ENCODE measurements around the gene PCBD1. TPM values are rescaled to one million over a fixed set of nuclear protein-coding genes. Genes with fewer than 3 reads are reported as not detected.
"Not testable (repeated sequence)": the region's sequence is repeated elsewhere in the genome, so short reads cannot be mapped to it uniquely, and the experiment has no call there.

The PCBD1 gene
- total RNA-seq, 8 experiments from 2014 or later = 49.7 to 123 (median 71.9) TPM

DNA sequence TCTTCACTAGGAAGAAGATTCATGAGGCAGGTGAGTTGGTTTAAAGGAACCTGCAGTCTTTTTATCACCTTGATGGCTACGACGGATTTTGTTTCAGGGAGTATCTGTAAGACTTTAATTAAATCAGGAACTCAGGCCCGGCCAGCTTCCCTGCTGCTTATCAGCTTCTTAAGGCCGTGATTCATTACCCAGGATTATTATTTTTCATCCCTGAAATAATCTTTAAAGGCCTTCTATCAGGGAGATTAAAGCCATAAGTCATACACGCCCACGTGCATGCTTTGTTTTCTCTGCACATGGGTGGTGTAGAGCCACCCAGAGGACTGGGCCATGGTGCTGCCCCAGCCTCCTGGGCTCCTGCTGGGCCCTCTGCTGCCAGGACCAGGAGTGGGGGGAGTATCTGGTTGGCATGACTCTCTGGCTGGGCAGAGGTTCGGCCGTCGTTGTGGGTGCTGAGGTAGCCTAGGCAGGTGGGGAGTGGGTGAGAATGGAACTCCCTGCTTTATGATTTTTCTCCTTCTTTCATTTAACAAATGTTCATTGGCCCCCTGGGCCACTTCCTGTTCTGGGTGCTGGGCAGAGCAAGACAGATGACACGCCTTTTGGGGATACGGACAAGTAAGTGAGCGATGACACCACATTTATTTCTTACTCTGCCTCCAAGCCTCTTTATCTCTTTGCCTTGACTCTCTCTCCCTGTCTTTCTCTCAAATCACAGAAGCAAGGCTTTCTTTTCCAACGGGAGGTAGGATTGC is 39.0 kb upstream of the PCBD1 start:
- ATAC-seq (replicated peaks in 6 of 8) = peak in 3 of 8 experiments; percentile 7 to 18 (median 8)
- peaks cover 43 to 59% of the 10 kb centered on the region in 2 donors for H3K4me1 ChIP-seq (replicated peaks in 1 of 2)
- H3K4me3 ChIP-seq = no peak overlapping the region
- in situ Hi-C loops (cut with MboI; ENCODE audit: low pct_unique_long_range_greater_than_20kb in 2 of 9, low sequenced_read_pairs in 9 of 9, unreplicated experiment in 9 of 9) = loop anchor here in 4 of 9 experiments (10.0 to 25.0 kb wide), 2 partner anchors 285 to 287 kb away; partner anchors contain the start of gene UNC5B (in 4 of the 4)
- peak overlapping the region; percentile 11 to 16 for H3K27ac ChIP-seq
- 33 to 87% (median 74%) methylated on average over 1 to 12 of the region's 13 CpGs for WGBS, 10 experiments

DNA sequence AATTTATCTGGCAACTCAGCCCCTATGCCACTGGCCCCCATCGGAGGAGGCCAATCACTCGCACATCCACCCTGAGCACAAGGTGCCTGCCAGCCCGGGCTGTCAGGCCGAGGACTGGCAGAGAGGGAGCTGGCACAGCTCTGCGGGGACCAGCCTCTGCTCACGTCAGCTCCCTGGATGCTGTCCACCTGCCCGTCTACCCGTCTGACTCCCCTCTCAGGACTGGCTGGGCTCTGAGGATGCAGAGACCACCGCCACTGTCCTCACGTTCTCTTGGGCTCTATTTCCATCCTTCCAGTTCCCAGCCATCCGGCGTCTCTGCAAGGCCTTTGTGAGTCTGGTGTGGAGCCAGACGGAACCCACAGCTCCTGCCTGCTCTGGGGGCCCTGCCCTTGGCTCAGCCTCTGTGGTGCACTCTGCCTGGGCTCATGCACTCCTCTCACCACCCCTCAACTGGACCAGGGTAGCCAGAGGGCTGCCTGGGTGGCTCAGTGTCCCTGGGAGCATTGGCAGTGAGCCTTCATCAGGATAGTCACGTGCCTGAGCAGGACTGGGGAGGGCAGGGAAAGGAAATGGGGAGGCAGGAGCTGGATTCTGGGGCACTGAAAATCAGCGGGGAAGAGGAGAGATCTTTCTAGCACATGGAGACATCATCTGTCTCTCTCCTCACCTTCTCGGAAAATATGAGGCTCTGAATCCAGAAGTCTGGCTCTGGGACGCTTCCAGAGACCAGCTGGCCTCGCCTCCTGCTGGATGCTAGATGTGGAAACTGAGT is 38.0 kb upstream of the PCBD1 start:
- in situ Hi-C loops (cut with MboI; ENCODE audit: low pct_unique_long_range_greater_than_20kb in 2 of 9, low sequenced_read_pairs in 9 of 9, unreplicated experiment in 9 of 9) = loop anchor here in 4 of 9 experiments (10.0 to 25.0 kb wide), 2 partner anchors 286 to 288 kb away; partner anchors contain the start of gene UNC5B (in 4 of the 4)
- peak in 2 of 8 experiments; percentile 3 to 22 for ATAC-seq (replicated peaks in 6 of 8)
- peaks cover 35 to 49% of the 10 kb centered on the region in 2 donors for H3K4me1 ChIP-seq (replicated peaks in 1 of 2)
- H3K4me3 ChIP-seq = no peak overlapping the region
- H3K27ac ChIP-seq = no peak overlapping the region
- 70 to 100% (median 90%) methylated on average over 2 to 6 of the region's 18 CpGs; no CpG with 5 or more reads in 5 of the 10 experiments for WGBS, 10 experiments

DNA sequence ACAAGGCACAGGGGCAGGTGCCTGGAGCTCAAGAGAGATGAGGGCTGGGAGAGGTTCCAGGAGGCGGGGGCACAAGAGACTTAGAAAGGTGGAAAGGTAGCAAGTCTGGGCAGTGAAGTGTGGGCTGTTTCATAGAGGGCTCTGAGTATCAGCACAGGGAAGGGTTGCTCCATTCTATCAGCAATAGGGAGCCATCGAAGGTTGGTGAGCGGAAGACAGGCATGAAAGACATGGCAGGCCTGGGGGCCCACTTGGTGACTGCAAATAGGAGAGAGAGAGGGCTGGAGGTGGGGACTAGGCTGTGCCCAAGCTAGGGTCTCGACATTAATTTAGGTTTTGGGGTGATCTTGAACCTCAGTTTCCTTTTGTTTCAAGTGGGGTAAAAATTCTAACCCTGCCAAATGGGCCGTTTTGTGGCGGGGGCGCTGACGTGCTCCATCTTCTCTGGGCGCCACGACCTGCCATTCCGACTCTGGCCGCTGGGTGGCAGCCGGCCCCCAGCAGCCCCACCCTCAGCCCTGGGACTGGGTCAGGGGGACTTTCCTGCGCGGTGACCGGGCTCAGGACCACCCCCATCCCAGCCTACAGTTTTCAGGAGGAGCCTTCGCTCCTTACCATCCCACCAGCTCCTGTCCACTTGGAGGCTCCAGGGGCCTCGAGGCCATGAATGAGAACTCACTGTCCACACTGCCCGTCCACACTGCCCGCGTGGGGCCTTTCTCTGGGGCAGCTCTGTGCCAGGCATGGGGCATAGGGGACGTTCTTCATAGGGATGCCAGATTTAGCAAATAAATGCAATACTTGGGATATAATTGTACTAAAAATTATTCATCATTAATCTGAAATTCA is 37.2 kb upstream of the PCBD1 start:
- H3K27ac ChIP-seq = no peak overlapping the region
- in situ Hi-C loops (cut with MboI; ENCODE audit: low pct_unique_long_range_greater_than_20kb in 2 of 9, low sequenced_read_pairs in 9 of 9, unreplicated experiment in 9 of 9) = loop anchor here in 4 of 9 experiments (10.0 to 25.0 kb wide), 2 partner anchors 287 to 289 kb away; partner anchors contain the start of gene UNC5B (in 4 of the 4)
- 0 to 90% (median 28%) methylated on average over 1 to 19 of the region's 22 CpGs; no CpG with 5 or more reads in 5 of the 10 experiments for WGBS, 10 experiments
- H3K4me1 ChIP-seq (replicated peaks in 1 of 2) = peaks cover 35 to 48% of the 10 kb centered on the region in 2 donors
- no peak overlapping the region for H3K4me3 ChIP-seq
- ATAC-seq (replicated peaks in 6 of 8) = peak; percentile 61 to 95 (median 73)

DNA sequence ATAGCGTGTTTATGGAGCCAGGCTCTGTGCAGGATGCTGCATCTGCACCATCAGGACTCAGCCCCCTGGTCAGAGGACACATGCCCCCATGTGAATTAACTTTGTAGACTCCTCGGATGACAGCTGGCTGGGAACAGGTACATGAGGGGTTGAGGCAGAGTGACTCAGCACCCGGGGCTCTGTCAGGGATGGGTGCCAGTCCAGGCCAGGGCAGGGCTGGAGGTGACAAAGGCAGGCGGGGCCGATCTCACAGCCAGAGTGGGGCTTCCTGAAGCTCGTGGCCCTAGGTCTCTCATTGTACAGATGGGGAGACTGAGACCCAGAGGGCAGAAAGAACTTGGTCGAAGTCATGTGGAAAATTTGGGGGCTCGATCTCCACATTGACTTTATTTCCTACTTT is 35.3 kb upstream of the PCBD1 start:
- Histone ChIP-seq H3K4me3 (no peak overlapping the region), H3K27ac (no peak overlapping the region), H3K4me1 (replicated peaks in 1 of 2) (peaks cover 25 to 38% of the 10 kb centered on the region in 2 donors)
- ATAC-seq (replicated peaks in 6 of 8) = no peak
- in situ Hi-C loops (cut with MboI; ENCODE audit: low pct_unique_long_range_greater_than_20kb in 2 of 9, low sequenced_read_pairs in 9 of 9, unreplicated experiment in 9 of 9) = loop anchor here in 6 of 9 experiments (10.0 to 25.0 kb wide), 3 partner anchors 264 to 364 kb away; partner anchors contain the start of gene UNC5B (in 2 of the 6)
- 60 to 90% (median 78%) methylated on average over 2 to 5 of the region's 8 CpGs; no CpG with 5 or more reads in 5 of the 10 experiments for WGBS, 10 experiments

DNA sequence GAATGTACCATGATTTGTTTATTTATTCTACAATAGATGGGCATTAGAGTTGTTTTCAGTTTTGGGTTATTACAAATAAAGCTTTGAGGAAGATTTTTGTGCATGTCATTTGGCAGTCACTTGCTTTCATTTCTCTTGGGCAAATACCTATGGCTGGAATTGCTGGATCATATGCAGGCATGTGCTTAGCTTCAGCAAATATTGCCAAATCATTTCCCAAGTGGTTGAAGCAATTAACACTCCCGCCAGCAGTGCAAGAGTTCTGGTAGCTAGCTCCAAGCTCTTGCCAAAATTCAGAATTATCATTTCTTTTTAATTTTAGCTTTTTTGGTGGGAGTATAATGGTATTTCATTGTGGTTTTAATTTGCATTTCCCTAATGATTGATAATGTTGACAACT is 32.9 kb upstream of the PCBD1 start:
- WGBS, 10 experiments = 0 to 100% (median 60%) methylated on average over 1 of the region's 1 CpG; no CpG with 5 or more reads in 3 of the 10 experiments
- H3K4me3 ChIP-seq = no peak overlapping the region
- H3K4me1 ChIP-seq (replicated peaks in 1 of 2) = peaks cover 19 to 26% of the 10 kb centered on the region in 2 donors
- no peak overlapping the region for H3K27ac ChIP-seq
- ATAC-seq (replicated peaks in 6 of 8) = peak in 2 of 8 experiments; percentile 32 to 36
- in situ Hi-C loops (cut with MboI; ENCODE audit: low pct_unique_long_range_greater_than_20kb in 2 of 9, low sequenced_read_pairs in 9 of 9, unreplicated experiment in 9 of 9) = loop anchor here in 6 of 9 experiments (10.0 to 25.0 kb wide), 3 partner anchors 266 to 366 kb away; partner anchors contain the start of gene UNC5B (in 2 of the 6)

DNA sequence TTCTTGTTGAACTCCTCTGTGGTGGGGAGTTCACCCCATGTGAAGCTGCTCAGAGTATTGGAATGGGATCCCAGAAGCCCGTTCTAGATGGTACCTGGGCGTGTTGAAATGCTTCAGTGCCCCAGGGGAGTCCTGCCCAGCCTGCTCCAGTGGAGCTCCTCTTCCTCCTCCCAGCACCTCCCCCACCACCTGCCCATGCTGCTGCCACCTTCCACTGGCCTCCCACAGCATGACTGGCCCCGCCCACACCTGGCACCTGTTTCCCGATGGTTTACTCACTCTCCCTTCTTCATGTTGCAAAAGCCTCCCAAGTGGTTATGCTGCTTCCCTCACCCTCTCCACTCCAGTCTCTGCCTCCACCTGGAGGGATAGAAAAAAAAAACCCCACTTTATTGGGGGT is 32.2 kb upstream of the PCBD1 start:
- H3K4me3 ChIP-seq = no peak overlapping the region
- 44% methylated on average over 2 of the region's 4 CpGs; no CpG with 5 or more reads in 9 of the 10 experiments for WGBS, 10 experiments
- no peak for ATAC-seq (replicated peaks in 6 of 8)
- peaks cover 16 to 18% of the 10 kb centered on the region in 2 donors for H3K4me1 ChIP-seq (replicated peaks in 1 of 2)
- in situ Hi-C loops (cut with MboI; ENCODE audit: low pct_unique_long_range_greater_than_20kb in 2 of 9, low sequenced_read_pairs in 9 of 9, unreplicated experiment in 9 of 9) = loop anchor here in 6 of 9 experiments (10.0 to 25.0 kb wide), 3 partner anchors 267 to 367 kb away; partner anchors contain the start of gene UNC5B (in 2 of the 6)
- no peak overlapping the region for H3K27ac ChIP-seq

DNA sequence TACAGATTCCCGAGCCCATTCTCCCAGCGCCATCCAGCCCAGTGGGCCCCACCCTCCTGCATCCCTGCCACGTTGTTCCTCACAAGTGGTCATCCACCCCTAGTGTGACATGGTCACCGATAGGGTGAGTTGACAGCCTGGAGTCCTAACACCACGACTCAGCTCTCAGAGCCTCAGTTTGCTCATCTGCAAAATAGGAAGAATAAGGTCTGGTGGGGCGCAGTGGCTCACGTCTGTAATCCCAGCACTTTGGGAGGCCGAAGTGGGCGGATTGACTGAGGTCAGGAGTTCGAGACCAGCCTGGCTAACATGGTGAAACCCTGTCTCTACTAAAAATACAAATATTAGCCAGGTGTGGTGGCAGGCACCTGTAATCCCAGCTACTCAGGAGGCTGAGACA is 31.5 kb upstream of the PCBD1 start:
- in situ Hi-C loops (cut with MboI; ENCODE audit: low pct_unique_long_range_greater_than_20kb in 2 of 9, low sequenced_read_pairs in 9 of 9, unreplicated experiment in 9 of 9) = loop anchor here in 6 of 9 experiments (10.0 to 25.0 kb wide), 3 partner anchors 267 to 367 kb away; partner anchors contain the start of gene UNC5B (in 2 of the 6)
- WGBS, 10 experiments = 20 to 100% (median 80%) methylated on average over 1 to 5 of the region's 10 CpGs; no CpG with 5 or more reads in 7 of the 10 experiments

DNA sequence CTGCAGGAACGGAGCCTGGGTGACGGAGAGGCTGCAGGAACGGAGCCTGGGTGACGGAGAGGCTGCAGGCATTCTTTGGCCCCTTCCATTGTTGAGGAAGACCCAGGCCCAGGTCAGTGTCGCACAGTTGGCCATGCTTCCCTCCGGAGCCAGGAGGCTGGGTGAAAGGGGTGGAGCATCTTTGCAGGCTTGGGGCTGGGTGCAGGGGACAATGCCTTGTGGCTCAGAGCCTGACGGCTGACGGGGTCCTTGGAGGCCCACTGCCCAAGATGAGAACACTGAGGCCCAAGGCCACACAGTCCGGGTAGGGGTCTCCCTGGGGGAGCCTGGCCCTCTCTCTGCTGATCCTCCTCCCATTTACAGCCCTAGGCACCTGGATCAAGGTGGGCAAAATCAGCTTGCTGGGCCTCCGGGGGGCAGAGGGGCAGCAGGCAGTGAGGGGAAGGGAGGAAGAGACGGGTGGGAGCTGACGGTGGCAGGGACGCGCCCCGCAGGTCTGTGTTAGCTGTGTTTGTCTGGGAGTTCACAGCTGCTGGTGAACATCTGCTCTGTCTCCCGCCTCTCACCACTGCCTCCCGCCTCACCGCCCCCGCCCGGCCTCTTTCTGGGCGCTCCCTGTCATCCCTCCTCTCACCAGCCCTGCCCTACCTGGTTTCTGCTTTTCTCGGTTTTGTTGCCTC is 30.6 kb upstream of the PCBD1 start:
- H3K27ac ChIP-seq = no peak overlapping the region
- H3K4me1 ChIP-seq (replicated peaks in 1 of 2) = peaks cover 16 to 17% of the 10 kb centered on the region in 2 donors
- in situ Hi-C loops (cut with MboI; ENCODE audit: low pct_unique_long_range_greater_than_20kb in 2 of 9, low sequenced_read_pairs in 9 of 9, unreplicated experiment in 9 of 9) = loop anchor here in 4 of 9 experiments (25.0 kb wide), 2 partner anchors 268 to 368 kb away; no protein-coding TSS in a partner anchor
- peak; percentile 65 to 97 (median 80) for ATAC-seq (replicated peaks in 6 of 8)
- 0 to 20% methylated on average over 1 to 2 of the region's 22 CpGs; no CpG with 5 or more reads in 8 of the 10 experiments for WGBS, 10 experiments
- H3K4me3 ChIP-seq = no peak overlapping the region

More for the DNA sequence above, 31.5 kb upstream of the PCBD1 start:
- not testable (repeated sequence) for H3K4me3 ChIP-seq; H3K27ac ChIP-seq; ATAC-seq (replicated peaks in 6 of 8)
- peaks cover 16 to 17% of the 10 kb centered on the region in 2 donors for H3K4me1 ChIP-seq (replicated peaks in 1 of 2)

DNA sequence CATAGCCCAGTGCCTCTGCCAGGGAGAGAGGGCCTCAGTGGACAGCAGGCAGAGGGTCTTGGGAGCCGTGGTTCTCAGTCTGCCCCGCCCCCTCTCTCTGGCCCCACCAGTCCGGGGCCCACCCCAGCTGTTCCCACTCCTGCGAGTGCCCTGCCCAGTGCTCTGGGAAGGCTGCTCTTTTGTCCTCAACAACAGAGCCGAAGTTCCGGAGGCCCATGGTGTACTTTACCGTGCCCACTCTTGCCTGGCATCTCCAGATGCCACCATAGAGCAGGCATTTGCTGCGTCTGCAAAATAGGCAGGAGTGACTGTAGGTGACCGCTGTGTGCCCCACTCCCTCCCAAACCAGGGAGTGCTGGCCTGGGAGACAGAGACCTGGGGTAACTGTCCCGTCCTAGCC is 29.3 kb upstream of the PCBD1 start:
- peak in 5 of 8 experiments; percentile 28 to 48 (median 43) for ATAC-seq (replicated peaks in 6 of 8)
- H3K4me1 ChIP-seq (replicated peaks in 1 of 2) = peaks cover 16 to 17% of the 10 kb centered on the region in 2 donors
- WGBS, 10 experiments = 92% methylated on average over 2 of the region's 10 CpGs; no CpG with 5 or more reads in 9 of the 10 experiments
- no peak overlapping the region for H3K27ac ChIP-seq
- H3K4me3 ChIP-seq = no peak overlapping the region
- in situ Hi-C loops (cut with MboI; ENCODE audit: low pct_unique_long_range_greater_than_20kb in 2 of 9, low sequenced_read_pairs in 9 of 9, unreplicated experiment in 9 of 9) = loop anchor here in 4 of 9 experiments (25.0 kb wide), 2 partner anchors 270 to 370 kb away; no protein-coding TSS in a partner anchor

DNA sequence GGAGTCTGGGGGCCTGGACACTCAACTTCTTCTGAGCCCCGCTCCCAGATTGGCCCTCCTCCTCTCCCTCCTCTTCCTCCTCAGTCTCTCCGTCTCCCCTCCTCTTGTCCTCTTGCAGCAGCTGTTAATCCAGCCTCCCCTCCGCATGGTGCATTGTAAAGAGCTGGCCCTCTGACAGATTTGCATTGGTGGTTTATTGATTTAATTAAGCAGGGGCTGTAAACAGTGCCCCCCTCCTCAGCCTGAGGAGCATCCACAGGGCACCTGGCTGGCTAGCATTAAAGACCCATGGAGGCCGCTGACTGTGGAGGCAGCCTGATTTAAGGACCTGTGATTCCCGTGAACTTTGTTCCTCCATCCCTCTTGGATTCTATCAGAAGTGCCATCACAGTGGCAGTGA is 28.9 kb upstream of the PCBD1 start:
- peak in 5 of 8 experiments; percentile 5 to 42 (median 11) for ATAC-seq (replicated peaks in 6 of 8)
- 22 to 100% (median 43%) methylated on average over 1 to 3 of the region's 5 CpGs; no CpG with 5 or more reads in 4 of the 10 experiments for WGBS, 10 experiments
- Histone ChIP-seq H3K4me3 (no peak overlapping the region), H3K4me1 (replicated peaks in 1 of 2) (peaks cover 16 to 17% of the 10 kb centered on the region in 2 donors), H3K27ac (no peak overlapping the region)
- in situ Hi-C loops (cut with MboI; ENCODE audit: low pct_unique_long_range_greater_than_20kb in 2 of 9, low sequenced_read_pairs in 9 of 9, unreplicated experiment in 9 of 9) = loop anchor here in 4 of 9 experiments (25.0 kb wide), 2 partner anchors 270 to 370 kb away; no protein-coding TSS in a partner anchor

DNA sequence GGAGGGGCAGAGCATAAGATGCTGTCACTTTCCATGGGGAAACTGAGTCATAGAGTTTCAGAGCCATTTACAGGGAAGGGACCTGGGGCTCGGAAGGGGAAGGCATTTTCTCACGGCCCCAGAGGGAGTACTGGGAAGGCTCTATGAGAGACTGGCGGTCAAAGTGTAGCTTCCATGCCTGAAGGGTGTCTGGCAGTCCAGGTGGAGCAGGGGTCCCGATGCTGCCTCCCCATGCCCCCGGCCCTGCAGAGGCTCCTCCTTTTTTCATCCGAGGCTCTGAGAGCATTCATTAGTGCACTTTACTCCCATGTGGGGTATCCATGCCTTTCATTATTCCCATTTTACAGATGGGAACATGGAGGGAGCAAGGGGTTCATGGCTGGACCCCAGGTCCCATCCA is 27.9 kb upstream of the PCBD1 start:
- Histone ChIP-seq H3K4me3 (no peak overlapping the region), H3K27ac (no peak overlapping the region), H3K4me1 (replicated peaks in 1 of 2) (peaks cover 16 to 17% of the 10 kb centered on the region in 2 donors)
- in situ Hi-C loops (cut with MboI; ENCODE audit: low pct_unique_long_range_greater_than_20kb in 2 of 9, low sequenced_read_pairs in 9 of 9, unreplicated experiment in 9 of 9) = loop anchor here in 4 of 9 experiments (25.0 kb wide), 2 partner anchors 271 to 371 kb away; no protein-coding TSS in a partner anchor
- no peak for ATAC-seq (replicated peaks in 6 of 8)
- WGBS, 10 experiments = 40 to 100% (median 80%) methylated on average over 1 to 2 of the region's 6 CpGs; no CpG with 5 or more reads in 5 of the 10 experiments

Data from motor neuron (in vitro differentiated cells).